Astrocyte (in vitro differentiated cells and primary cell): ENCODE measurements around the gene CHST15. TPM values are rescaled to one million over a fixed set of nuclear protein-coding genes. Genes with fewer than 3 reads are reported as not detected.

Source experiments
- DNase-seq: peaks from one replicate; pipeline ENCODE4 v3.0.0-alpha.2; 2010; ENCODE audit warnings: low read depth
- FAIRE-seq: peaks from 2 replicates; lab custom pipeline; 2011; peaks lifted over from hg19 to GRCh38; lab: Jason Lieb, UNC
- H2AFZ ChIP-seq: 2 replicates; pipeline ENCODE4 v1.6.0; 2012; ENCODE audit warnings: low read depth, low read length, inconsistent platforms
- H3K27ac ChIP-seq: 2 replicates; pipeline ENCODE4 v1.5.1; 2011; ENCODE audit warnings: low read depth, low read length, inconsistent platforms
- H3K27me3 ChIP-seq: 2 replicates; pipeline ENCODE4 v1.6.0; 2011; ENCODE audit warnings: low read length, inconsistent platforms; ENCODE audit not compliant: insufficient read depth
- H3K36me3 ChIP-seq: 2 replicates; pipeline ENCODE4 v1.5.1; 2011; ENCODE audit warnings: low read length, inconsistent platforms; ENCODE audit not compliant: insufficient read depth
- H3K4me1 ChIP-seq: 2 replicates; pipeline ENCODE4 v1.5.1; 2011; ENCODE audit warnings: low read length, inconsistent platforms; ENCODE audit not compliant: insufficient read depth
- H3K4me2 ChIP-seq: 2 replicates; pipeline ENCODE4 v1.6.0; 2012; ENCODE audit warnings: low read length, inconsistent platforms
- H3K4me3 ChIP-seq: 2 replicates; pipeline ENCODE4 v1.5.1; 2011; ENCODE audit warnings: low read depth, mild to moderate bottlenecking, low read length, inconsistent platforms; ENCODE audit not compliant: insufficient read depth
- H3K79me2 ChIP-seq: 2 replicates; pipeline ENCODE4 v1.6.0; 2012; ENCODE audit warnings: mild to moderate bottlenecking, low read length, inconsistent platforms; ENCODE audit not compliant: insufficient read depth
- H3K9ac ChIP-seq: 2 replicates; pipeline ENCODE4 v1.6.0; 2012; ENCODE audit warnings: mild to moderate bottlenecking, low read length, inconsistent platforms
- H3K9me3 ChIP-seq: 2 replicates; pipeline ENCODE4 v1.5.1; 2012; ENCODE audit warnings: low read depth, mild to moderate bottlenecking, low read length, inconsistent platforms; ENCODE audit not compliant: insufficient read depth
- H4K20me1 ChIP-seq: 2 replicates; pipeline ENCODE4 v1.6.0; 2012; ENCODE audit warnings: low read length, inconsistent platforms; ENCODE audit not compliant: insufficient read depth
- H3K27ac Mint-ChIP-seq: one replicate; pipeline ENCODE4 v1.8.0; 2021; ENCODE audit warnings: mild to moderate bottlenecking, mixed read lengths; ENCODE audit not compliant: unreplicated experiment
- H3K27me3 Mint-ChIP-seq: one replicate; pipeline ENCODE4 v1.8.0; 2021; ENCODE audit warnings: low read depth, mixed read lengths; ENCODE audit not compliant: unreplicated experiment
- H3K36me3 Mint-ChIP-seq: one replicate; pipeline ENCODE4 v1.8.0; 2021; ENCODE audit warnings: low read depth, mixed read lengths; ENCODE audit not compliant: unreplicated experiment
- H3K4me1 Mint-ChIP-seq: one replicate; pipeline ENCODE4 v1.8.0; 2021; ENCODE audit warnings: low read depth, mixed read lengths; ENCODE audit not compliant: unreplicated experiment
- H3K4me3 Mint-ChIP-seq: one replicate; pipeline ENCODE4 v1.8.0; 2021; ENCODE audit warnings: mild to moderate bottlenecking, moderate library complexity, mixed read lengths; ENCODE audit not compliant: unreplicated experiment
- H3K9me3 Mint-ChIP-seq: one replicate; pipeline ENCODE4 v1.8.0; 2021; ENCODE audit warnings: mild to moderate bottlenecking, mixed read lengths; ENCODE audit not compliant: unreplicated experiment
- CTCF ChIP-seq: IDR thresholded peaks from 2 replicates; pipeline ENCODE4 v1.5.1; 2011; ENCODE audit warnings: low read depth, mild to moderate bottlenecking, inconsistent platforms, low read length, moderate library complexity; ENCODE audit not compliant: insufficient read depth
- EZH2 ChIP-seq: IDR thresholded peaks from 2 replicates; pipeline ENCODE4 v1.6.1; 2012; ENCODE audit warnings: mild to moderate bottlenecking, low read length, inconsistent platforms; ENCODE audit not compliant: insufficient read depth
- total RNA-seq: library from RNA; stranded (reverse); gene quantifications from 2 replicates; pipeline ENCODE4 v1.2.1, GENCODE V29; 2021

CHST15 gene
- total RNA-seq, 1 donor from 2014 or later, result 20.6 TPM

GRCh38 chr10:124015991-124016390, 77.4 kb downstream of the CHST15 start:
- FAIRE-seq (no peak), DNase-seq (no peak)
- no peaks in the 10 kb centered on the region for H4K20me1 ChIP-seq
- H3K27ac ChIP-seq, result no peak overlapping the region
- Mint-ChIP-seq H3K9me3 (peaks cover 9% of the 10 kb centered on the region), H3K27me3 (peaks cover 52% of the 10 kb centered on the region), H3K36me3 (peaks cover 44% of the 10 kb centered on the region), H3K27ac (no peak overlapping the region), H3K4me1 (peaks cover 1% of the 10 kb centered on the region), H3K4me3 (no peak overlapping the region)
- H3K4me3 ChIP-seq, result no peak overlapping the region
- H2AFZ ChIP-seq, result no peak overlapping the region
- H3K4me1 ChIP-seq, result no peaks in the 10 kb centered on the region
- H3K36me3 ChIP-seq, result no peaks in the 10 kb centered on the region
- H3K79me2 ChIP-seq, result no peaks in the 10 kb centered on the region
- no peak overlapping the region for H3K4me2 ChIP-seq
- TF ChIP-seq CTCF (no peak), EZH2 (no peak)
- peaks cover 6% of the 10 kb centered on the region for H3K27me3 ChIP-seq
- H3K9me3 ChIP-seq, result peaks cover 5% of the 10 kb centered on the region
- H3K9ac ChIP-seq, result no peak overlapping the region

GRCh38 chr10:124014416-124015154, 78.8 kb downstream of the CHST15 start:
- Mint-ChIP-seq H3K9me3 (peaks cover 9% of the 10 kb centered on the region), H3K27me3 (peaks cover 38% of the 10 kb centered on the region), H3K36me3 (peaks cover 39% of the 10 kb centered on the region), H3K27ac (no peak overlapping the region), H3K4me3 (no peak overlapping the region), H3K4me1 (peaks cover 3% of the 10 kb centered on the region)
- Histone ChIP-seq H3K79me2 (no peaks in the 10 kb centered on the region), H3K4me3 (no peak overlapping the region), H3K27me3 (peaks cover 3% of the 10 kb centered on the region), H3K27ac (no peak overlapping the region), H3K36me3 (no peaks in the 10 kb centered on the region), H3K9ac (no peak overlapping the region), H3K4me2 (no peak overlapping the region), H3K9me3 (peaks cover 5% of the 10 kb centered on the region), H2AFZ (no peak overlapping the region), H3K4me1 (no peaks in the 10 kb centered on the region), H4K20me1 (no peaks in the 10 kb centered on the region)
- no peak for DNase-seq
- no peak for TF ChIP-seq EZH2
- TF ChIP-seq CTCF, result no peak
- FAIRE-seq, result no peak

GRCh38 chr10:124013916-124014315, 79.5 kb downstream of the CHST15 start:
- Histone ChIP-seq H3K4me2 (no peak overlapping the region), H3K79me2 (no peaks in the 10 kb centered on the region), H3K9ac (no peak overlapping the region), H3K27ac (no peak overlapping the region), H3K36me3 (no peaks in the 10 kb centered on the region), H4K20me1 (no peaks in the 10 kb centered on the region), H2AFZ (no peak overlapping the region), H3K9me3 (peaks cover 5% of the 10 kb centered on the region), H3K4me1 (no peaks in the 10 kb centered on the region), H3K27me3 (peaks cover 3% of the 10 kb centered on the region), H3K4me3 (no peak overlapping the region)
- H3K9me3 Mint-ChIP-seq, result peaks cover 7% of the 10 kb centered on the region
- peaks cover 36% of the 10 kb centered on the region for H3K36me3 Mint-ChIP-seq
- no peak overlapping the region for H3K27ac Mint-ChIP-seq
- no peak overlapping the region for H3K4me3 Mint-ChIP-seq
- DNase-seq, result no peak
- peaks cover 5% of the 10 kb centered on the region for H3K4me1 Mint-ChIP-seq
- no peak for FAIRE-seq
- no peak for TF ChIP-seq CTCF
- TF ChIP-seq EZH2, result no peak
- H3K27me3 Mint-ChIP-seq, result peaks cover 31% of the 10 kb centered on the region
